Right lobe of liver (tissue), 4 donors: ENCODE data around the gene RIPK4.

Source experiments
- CTCF ChIP-seq, 4 donors: fragments of 200-600 bp in 3 of 4; fragments of 450-650 bp in 1 of 4; IDR thresholded peaks; one replicate each; pipeline versions ENCODE4 v1.5.1 to v1.8.0; 2016 to 2022; ENCODE audit warnings: antibody characterized with exemption in 4 of 4, mild to moderate bottlenecking in 2 of 4
- POLR2A ChIP-seq: fragments of 450-650 bp; IDR thresholded peaks from one replicate; pipeline ENCODE4 v1.6.1; 2017; ENCODE audit warnings: antibody characterized with exemption, mild to moderate bottlenecking
- donor health status: DM: no; HTN: no; CAD: no.
- donor health status: DM: no; HTN: no; CAD: no.
- donor health status: DM: no; HTN: yes; CAD: no.

GRCh38 chr21:41741253-41742072, 25.4 kb downstream of the RIPK4 start:
- TF ChIP-seq CTCF (IDR thresholded peaks at IDR 0.05): no peak
- TF ChIP-seq POLR2A: no peak
